HEK293 (cell line): Measurements from ENCODE around the gene FSCN2.

Experiments
- CTCF ChIA-PET: fragments of 350-600 bp; formaldehyde crosslinking; extraction: SDS; loops from one replicate; lab custom pipeline; 2021; ENCODE audit warnings: antibody characterized with exemption; lab: Yijun Ruan, JAX
- POLR2A ChIA-PET: fragments of 300-600 bp; formaldehyde crosslinking; extraction: SDS; loops from one replicate; lab custom pipeline; 2020; ENCODE audit warnings: antibody characterized with exemption, inconsistent platforms; lab: Yijun Ruan, JAX
- H3K27ac ChIP-seq: fragments of 200-500 bp; sonication (Bioruptor generic); 2 replicates; pipeline ENCODE4 v1.5.1; 2014; ENCODE audit warnings: low read depth, low read length, control low read depth, inconsistent platforms; ENCODE audit errors: extremely low read depth
- H3K36me3 ChIP-seq, 2 experiments: fragments of 200-500 bp in 1 of 2; sonication (Bioruptor generic) in 1 of 2; 1 replicate in 1 of 2; 2 replicates in 1 of 2; pipeline ENCODE4 v1.5.1; 2014 to 2017; ENCODE audit warnings: inconsistent platforms in 2 of 2, low read length in 2 of 2; ENCODE audit not compliant: control insufficient read depth in 2 of 2, insufficient read depth in 1 of 2
- H3K4me1 ChIP-seq: fragments of 200-500 bp; sonication (Bioruptor generic); 2 replicates; pipeline ENCODE4 v1.5.1; 2014; ENCODE audit warnings: mild to moderate bottlenecking, low read length, inconsistent platforms; ENCODE audit not compliant: control insufficient read depth, insufficient read depth
- H3K4me3 ChIP-seq: 2 replicates; pipeline ENCODE4 v1.5.1; 2011; ENCODE audit warnings: low read depth, mild to moderate bottlenecking, control low read depth, low read length, moderate library complexity
- H3K9me3 ChIP-seq: fragments of 200-500 bp; sonication (Bioruptor generic); 2 replicates; pipeline ENCODE4 v1.5.1; 2014; ENCODE audit warnings: low read depth, low read length, inconsistent platforms; ENCODE audit not compliant: control insufficient read depth, insufficient read depth
- GFI1B ChIP-seq: fragments of 450-650 bp; formaldehyde crosslinking; IDR thresholded peaks from 2 replicates; pipeline ENCODE4 v1.5.1; 2016; ENCODE audit warnings: missing biosample characterization, missing genetic modification characterization
- INSM2 ChIP-seq: fragments of 450-650 bp; formaldehyde crosslinking; IDR thresholded peaks from 2 replicates; pipeline ENCODE4 v1.5.1; 2016; ENCODE audit warnings: missing biosample characterization, missing genetic modification characterization
- PRDM4 ChIP-seq: fragments of 450-650 bp; formaldehyde crosslinking; IDR thresholded peaks from 2 replicates; pipeline ENCODE4 v1.5.1; 2017; ENCODE audit warnings: missing biosample characterization, missing genetic modification characterization
- SCRT2 ChIP-seq: fragments of 450-650 bp; formaldehyde crosslinking; IDR thresholded peaks from 2 replicates; pipeline ENCODE4 v1.5.1; 2016; ENCODE audit warnings: missing biosample characterization, missing genetic modification characterization
- ZBTB21 ChIP-seq: fragments of 450-650 bp; formaldehyde crosslinking; IDR thresholded peaks from 2 replicates; pipeline ENCODE4 v1.5.1; 2017; ENCODE audit warnings: missing biosample characterization, missing genetic modification characterization
- ZBTB44 ChIP-seq: fragments of 450-650 bp; IDR thresholded peaks from 2 replicates; pipeline ENCODE4 v1.5.1; 2018; ENCODE audit warnings: missing biosample characterization, mild to moderate bottlenecking, missing genetic modification characterization
- ZBTB6 ChIP-seq: fragments of 450-650 bp; formaldehyde crosslinking; IDR thresholded peaks from 2 replicates; pipeline ENCODE4 v1.5.1; 2017; ENCODE audit warnings: missing biosample characterization, missing genetic modification characterization
- ZNF112 ChIP-seq: fragments of 450-650 bp; formaldehyde crosslinking; IDR thresholded peaks from 2 replicates; pipeline ENCODE4 v1.5.0; 2017; ENCODE audit warnings: missing biosample characterization, missing genetic modification characterization
- ZNF132 ChIP-seq: fragments of 450-650 bp; formaldehyde crosslinking; IDR thresholded peaks from 2 replicates; pipeline ENCODE4 v1.5.1; 2017; ENCODE audit warnings: missing biosample characterization, missing genetic modification characterization, borderline replicate concordance
- ZNF175 ChIP-seq: fragments of 450-650 bp; formaldehyde crosslinking; IDR thresholded peaks from 2 replicates; pipeline ENCODE4 v1.5.1; 2016; ENCODE audit warnings: missing biosample characterization, missing genetic modification characterization
- ZNF223 ChIP-seq: fragments of 450-650 bp; formaldehyde crosslinking; IDR thresholded peaks from 2 replicates; pipeline ENCODE4 v1.5.1; 2016; ENCODE audit warnings: missing biosample characterization, missing genetic modification characterization
- ZNF341 ChIP-seq: fragments of 450-650 bp; formaldehyde crosslinking; IDR thresholded peaks from 2 replicates; pipeline ENCODE4; 2016; ENCODE audit warnings: low read depth, missing biosample characterization, missing genetic modification characterization
- ZNF596 ChIP-seq: fragments of 450-650 bp; IDR thresholded peaks from 2 replicates; pipeline ENCODE4 v1.5.0; 2018; ENCODE audit warnings: missing biosample characterization, mild to moderate bottlenecking, missing genetic modification characterization, moderate library complexity
- ZNF785 ChIP-seq: fragments of 450-650 bp; formaldehyde crosslinking; IDR thresholded peaks from 2 replicates; pipeline ENCODE4 v1.5.1; 2016; ENCODE audit warnings: missing biosample characterization, missing genetic modification characterization
- TF ChIP-seq, protein P1 (sequence below): fragments of 450-650 bp; formaldehyde crosslinking; IDR thresholded peaks from 2 replicates; pipeline ENCODE4 v1.5.1; 2016; ENCODE audit warnings: missing biosample characterization, missing genetic modification characterization
- TF ChIP-seq, protein P2 (sequence below): fragments of 450-650 bp; formaldehyde crosslinking; optimal IDR thresholded peaks from 2 replicates; pipeline ENCODE3; 2016; ENCODE audit warnings: missing biosample characterization, mild to moderate bottlenecking, missing genetic modification characterization
- TF ChIP-seq, protein P3 (sequence below): fragments of 450-650 bp; formaldehyde crosslinking; IDR thresholded peaks from 2 replicates; pipeline ENCODE4 v1.5.1; 2017; ENCODE audit warnings: missing biosample characterization, missing genetic modification characterization
- TF ChIP-seq, protein P4 (sequence below): fragments of 450-650 bp; formaldehyde crosslinking; IDR thresholded peaks from 2 replicates; pipeline ENCODE4 v1.5.1; 2016; ENCODE audit warnings: missing biosample characterization, missing genetic modification characterization

FSCN2 gene

DNA sequence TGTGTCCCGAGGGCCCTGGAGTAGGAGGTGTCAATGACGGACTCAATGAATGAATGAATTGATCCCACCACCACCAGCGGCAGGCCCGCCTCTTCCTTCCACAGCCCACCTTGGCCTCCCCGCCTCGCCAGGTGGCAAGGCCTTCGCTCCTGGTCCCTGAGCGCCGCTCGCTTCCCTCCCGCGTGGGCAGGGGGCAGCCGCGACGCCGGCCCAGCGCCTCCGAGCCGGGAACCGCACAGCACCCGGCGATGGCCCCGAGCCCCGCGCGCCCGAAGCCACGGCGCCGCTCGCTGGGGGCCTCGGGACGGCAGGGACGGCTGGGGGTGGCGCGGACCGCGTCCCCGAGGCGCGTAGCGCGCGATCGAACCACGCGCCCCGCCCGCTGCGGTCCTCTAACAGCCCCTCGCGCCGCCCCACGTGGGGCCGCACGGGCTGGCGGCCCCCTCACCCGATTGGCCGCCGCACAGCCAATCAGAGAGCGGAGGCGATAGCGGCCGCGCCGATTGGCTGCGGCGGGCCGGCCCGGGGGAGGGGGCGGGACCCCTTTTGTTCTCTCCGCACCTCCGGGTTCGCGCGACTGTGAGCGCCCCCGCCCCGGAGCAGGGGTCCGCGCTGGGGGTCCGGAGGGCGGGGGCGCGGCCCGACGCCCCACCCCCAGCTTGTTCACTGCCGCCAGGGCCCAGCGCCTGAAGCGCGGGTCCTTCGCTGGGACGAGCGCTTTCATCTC is 46.9 kb upstream of the FSCN2 start:
- TF ChIP-seq, protein P1, sequence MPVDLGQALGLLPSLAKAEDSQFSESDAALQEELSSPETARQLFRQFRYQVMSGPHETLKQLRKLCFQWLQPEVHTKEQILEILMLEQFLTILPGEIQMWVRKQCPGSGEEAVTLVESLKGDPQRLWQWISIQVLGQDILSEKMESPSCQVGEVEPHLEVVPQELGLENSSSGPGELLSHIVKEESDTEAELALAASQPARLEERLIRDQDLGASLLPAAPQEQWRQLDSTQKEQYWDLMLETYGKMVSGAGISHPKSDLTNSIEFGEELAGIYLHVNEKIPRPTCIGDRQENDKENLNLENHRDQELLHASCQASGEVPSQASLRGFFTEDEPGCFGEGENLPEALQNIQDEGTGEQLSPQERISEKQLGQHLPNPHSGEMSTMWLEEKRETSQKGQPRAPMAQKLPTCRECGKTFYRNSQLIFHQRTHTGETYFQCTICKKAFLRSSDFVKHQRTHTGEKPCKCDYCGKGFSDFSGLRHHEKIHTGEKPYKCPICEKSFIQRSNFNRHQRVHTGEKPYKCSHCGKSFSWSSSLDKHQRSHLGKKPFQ (tag by site-specific recombination), result no peak
- TF ChIP-seq ZNF341 (tag by site-specific recombination) (no peak), ZNF112 (tag by site-specific recombination) (no peak), ZNF175 (no peak), ZNF132 (tag by site-specific recombination) (no peak), PRDM4 (no peak), ZBTB44 (tag by site-specific recombination) (no peak), ZNF785 (tag by site-specific recombination) (no peak)
- TF ChIP-seq, protein P2, sequence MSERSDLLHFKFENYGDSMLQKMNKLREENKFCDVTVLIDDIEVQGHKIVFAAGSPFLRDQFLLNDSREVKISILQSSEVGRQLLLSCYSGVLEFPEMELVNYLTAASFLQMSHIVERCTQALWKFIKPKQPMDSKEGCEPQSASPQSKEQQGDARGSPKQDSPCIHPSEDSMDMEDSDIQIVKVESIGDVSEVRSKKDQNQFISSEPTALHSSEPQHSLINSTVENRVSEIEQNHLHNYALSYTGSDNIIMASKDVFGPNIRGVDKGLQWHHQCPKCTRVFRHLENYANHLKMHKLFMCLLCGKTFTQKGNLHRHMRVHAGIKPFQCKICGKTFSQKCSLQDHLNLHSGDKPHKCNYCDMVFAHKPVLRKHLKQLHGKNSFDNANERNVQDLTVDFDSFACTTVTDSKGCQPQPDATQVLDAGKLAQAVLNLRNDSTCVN (tag by site-specific recombination), result no peak
- H3K4me1 ChIP-seq, result no peaks in the 10 kb centered on the region; the same call in 1 of the 2 replicates
- H3K27ac ChIP-seq, result no peak overlapping the region
- CTCF ChIA-PET, result interaction anchor here (0.8 to 1.2 kb wide), 4 partner anchors 37 to 87 kb away, joined by 3 to 4 read pairs (median 3); no protein-coding TSS in a partner anchor
- no peaks in the 10 kb centered on the region for H3K9me3 ChIP-seq
- POLR2A ChIA-PET, result interaction anchor here (2.1 kb wide), 1 partner anchor 86 kb away, joined by 5 read pairs; the partner anchor contains the start of gene BAHCC1
- H3K36me3 ChIP-seq, result no peaks in the 10 kb centered on the region
- H3K4me3 ChIP-seq, result no peak overlapping the region

DNA sequence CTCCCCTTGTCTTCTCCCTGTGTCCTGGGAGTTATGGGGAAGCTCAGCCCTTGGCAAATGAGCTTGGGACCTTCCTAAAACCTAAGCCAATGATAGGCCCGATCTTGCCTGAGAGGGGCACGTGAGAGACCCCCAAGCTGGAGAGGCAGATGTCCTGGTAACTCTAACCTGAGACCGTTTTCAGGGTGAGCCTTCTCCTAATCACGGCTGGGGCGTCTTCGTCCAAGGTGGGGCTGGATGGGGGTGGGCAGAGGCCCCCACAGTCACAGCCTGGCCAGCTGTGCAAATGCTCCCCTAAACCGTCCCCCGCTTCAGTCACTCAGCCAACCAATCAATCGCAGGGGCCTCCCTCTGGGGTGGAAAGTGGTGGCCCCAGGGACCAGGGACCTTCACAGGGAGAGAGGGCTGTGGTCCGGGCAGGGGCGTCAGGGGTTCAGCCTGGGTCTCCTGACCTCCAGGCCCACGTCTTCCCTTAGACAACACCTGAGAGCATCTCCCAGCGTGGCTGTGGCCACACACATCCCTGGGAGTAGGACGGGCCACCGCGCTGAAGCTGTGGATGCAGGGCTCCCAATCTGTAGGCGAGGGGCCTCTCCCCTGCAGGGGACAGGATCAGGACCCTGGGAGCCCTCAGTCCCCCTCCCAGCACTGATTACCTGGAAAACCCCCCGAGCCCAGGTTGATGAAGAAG is 46.2 kb upstream of the FSCN2 start:
- Histone ChIP-seq H3K9me3 (no peaks in the 10 kb centered on the region), H3K4me3 (no peak overlapping the region), H3K36me3 (no peaks in the 10 kb centered on the region), H3K4me1 (no peaks in the 10 kb centered on the region; the same call in 1 of the 2 replicates), H3K27ac (no peak overlapping the region)
- ChIA-PET CTCF (interaction anchor here (0.7 to 3.1 kb wide), 4 partner anchors 41 to 119 kb away, joined by 3 to 21 read pairs (median 3); no protein-coding TSS in a partner anchor), POLR2A (interaction anchor here (0.6 to 2.1 kb wide), 2 partner anchors 36 to 87 kb away, joined by 3 to 5 read pairs; partner anchors contain the start of gene BAHCC1)
- no peak for TF ChIP-seq ZNF223 (tag by site-specific recombination)
- TF ChIP-seq, protein P3, sequence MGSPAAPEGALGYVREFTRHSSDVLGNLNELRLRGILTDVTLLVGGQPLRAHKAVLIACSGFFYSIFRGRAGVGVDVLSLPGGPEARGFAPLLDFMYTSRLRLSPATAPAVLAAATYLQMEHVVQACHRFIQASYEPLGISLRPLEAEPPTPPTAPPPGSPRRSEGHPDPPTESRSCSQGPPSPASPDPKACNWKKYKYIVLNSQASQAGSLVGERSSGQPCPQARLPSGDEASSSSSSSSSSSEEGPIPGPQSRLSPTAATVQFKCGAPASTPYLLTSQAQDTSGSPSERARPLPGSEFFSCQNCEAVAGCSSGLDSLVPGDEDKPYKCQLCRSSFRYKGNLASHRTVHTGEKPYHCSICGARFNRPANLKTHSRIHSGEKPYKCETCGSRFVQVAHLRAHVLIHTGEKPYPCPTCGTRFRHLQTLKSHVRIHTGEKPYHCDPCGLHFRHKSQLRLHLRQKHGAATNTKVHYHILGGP (tag by site-specific recombination), result no peak
- TF ChIP-seq ZBTB6 (tag by site-specific recombination), result no peak
- TF ChIP-seq, protein P4, sequence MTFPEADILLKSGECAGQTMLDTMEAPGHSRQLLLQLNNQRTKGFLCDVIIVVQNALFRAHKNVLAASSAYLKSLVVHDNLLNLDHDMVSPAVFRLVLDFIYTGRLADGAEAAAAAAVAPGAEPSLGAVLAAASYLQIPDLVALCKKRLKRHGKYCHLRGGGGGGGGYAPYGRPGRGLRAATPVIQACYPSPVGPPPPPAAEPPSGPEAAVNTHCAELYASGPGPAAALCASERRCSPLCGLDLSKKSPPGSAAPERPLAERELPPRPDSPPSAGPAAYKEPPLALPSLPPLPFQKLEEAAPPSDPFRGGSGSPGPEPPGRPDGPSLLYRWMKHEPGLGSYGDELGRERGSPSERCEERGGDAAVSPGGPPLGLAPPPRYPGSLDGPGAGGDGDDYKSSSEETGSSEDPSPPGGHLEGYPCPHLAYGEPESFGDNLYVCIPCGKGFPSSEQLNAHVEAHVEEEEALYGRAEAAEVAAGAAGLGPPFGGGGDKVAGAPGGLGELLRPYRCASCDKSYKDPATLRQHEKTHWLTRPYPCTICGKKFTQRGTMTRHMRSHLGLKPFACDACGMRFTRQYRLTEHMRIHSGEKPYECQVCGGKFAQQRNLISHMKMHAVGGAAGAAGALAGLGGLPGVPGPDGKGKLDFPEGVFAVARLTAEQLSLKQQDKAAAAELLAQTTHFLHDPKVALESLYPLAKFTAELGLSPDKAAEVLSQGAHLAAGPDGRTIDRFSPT (tag by site-specific recombination), result no peak
- TF ChIP-seq ZBTB21 (tag by site-specific recombination), result no peak
- no peak for TF ChIP-seq GFI1B (tag by site-specific recombination)
- no peak for TF ChIP-seq INSM2 (tag by site-specific recombination)
- TF ChIP-seq SCRT2 (tag by site-specific recombination), result no peak
- TF ChIP-seq ZNF596 (tag by site-specific recombination), result no peak
